ENCODE measurements around the gene LRFN5. TPM values are rescaled to one million over a fixed set of nuclear protein-coding genes. Genes with fewer than 3 reads are reported as not detected.
"Not testable (repeated sequence)": the region's sequence is repeated elsewhere in the genome, so short reads cannot be mapped to it uniquely, and the experiment has no call there.

LRFN5 gene
- total RNA-seq (2022) (not detected in 2 replicates), Bru-seq, nascent RNA (percentile 1 among the genes with signal in this experiment), BruChase-seq, experiment 1, labeled RNA remaining after a 6-hour chase (percentile 1 among the genes with signal in this experiment), BruChase-seq, experiment 2, labeled RNA remaining after a 2-hour chase (not detected)
- long read RNA-seq: 0 reads

DNA sequence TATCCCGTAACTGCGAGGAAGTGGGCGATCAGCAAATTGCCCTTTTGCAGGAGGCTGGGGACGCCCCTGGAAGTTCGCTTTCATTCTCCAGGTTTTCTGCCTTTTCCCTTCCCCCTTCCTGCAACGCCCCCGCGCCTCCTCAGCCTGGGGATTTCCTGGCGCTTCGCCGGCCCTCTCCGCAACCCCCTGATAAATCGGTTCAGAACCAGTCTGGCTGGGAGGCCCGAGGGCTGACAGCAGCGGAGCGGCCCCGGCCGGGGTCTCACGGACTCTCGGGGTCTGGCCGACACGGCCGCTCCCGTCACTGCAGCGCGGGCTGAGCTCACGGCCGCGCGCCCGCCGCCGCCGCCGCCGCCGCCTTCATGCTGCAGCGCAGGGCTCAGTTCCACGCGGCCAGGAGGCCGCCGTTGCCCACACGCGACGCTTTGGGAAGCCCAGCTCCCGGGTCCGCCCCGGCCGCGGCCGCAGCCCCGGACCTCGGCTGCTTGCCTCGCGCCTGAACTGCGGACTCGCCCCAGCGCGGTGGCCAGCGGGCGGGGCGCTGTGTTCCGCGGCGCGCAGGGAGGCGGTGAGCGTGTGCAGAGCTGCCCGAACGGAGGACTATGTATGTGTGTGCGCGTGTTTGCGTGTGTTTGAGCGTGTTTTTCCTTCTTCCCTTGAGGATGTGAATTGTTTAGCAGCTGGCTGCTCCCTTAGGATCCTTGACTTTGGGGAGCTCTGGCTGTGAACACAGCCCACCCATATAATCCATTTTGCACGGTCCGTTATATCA lies at the start of gene LRFN5:
Gene LRFN5, plus strand, starts transcription at position 345 of the 772 bp plus-strand sequence.
- H3K36me3 Mint-ChIP-seq (ENCODE audit: insufficient read depth, unreplicated experiment): no peaks in the 10 kb centered on the region
- no TSS peak for BruUV-seq (replicated peaks)
- H3K27ac Mint-ChIP-seq (ENCODE audit: low read depth, unreplicated experiment): no peak within 1 kb of the TSS
- H3K4me1 Mint-ChIP-seq (ENCODE audit: insufficient read depth, unreplicated experiment): no peaks in the 10 kb centered on the region
- no peak for DNase-seq (ENCODE audit: unreplicated experiment)
- no peak within 1 kb of the TSS for H3K4me3 Mint-ChIP-seq (ENCODE audit: unreplicated experiment)
- CTCF ChIA-PET: no interaction called here
- peaks cover 91% of the 10 kb centered on the region for H3K27me3 Mint-ChIP-seq (ENCODE audit: insufficient read depth, unreplicated experiment)
- POLR2A ChIA-PET: no interaction called here
- intact Hi-C loops (cut with micrococcal nuclease): no loop called here
- TF ChIP-seq, protein P1, sequence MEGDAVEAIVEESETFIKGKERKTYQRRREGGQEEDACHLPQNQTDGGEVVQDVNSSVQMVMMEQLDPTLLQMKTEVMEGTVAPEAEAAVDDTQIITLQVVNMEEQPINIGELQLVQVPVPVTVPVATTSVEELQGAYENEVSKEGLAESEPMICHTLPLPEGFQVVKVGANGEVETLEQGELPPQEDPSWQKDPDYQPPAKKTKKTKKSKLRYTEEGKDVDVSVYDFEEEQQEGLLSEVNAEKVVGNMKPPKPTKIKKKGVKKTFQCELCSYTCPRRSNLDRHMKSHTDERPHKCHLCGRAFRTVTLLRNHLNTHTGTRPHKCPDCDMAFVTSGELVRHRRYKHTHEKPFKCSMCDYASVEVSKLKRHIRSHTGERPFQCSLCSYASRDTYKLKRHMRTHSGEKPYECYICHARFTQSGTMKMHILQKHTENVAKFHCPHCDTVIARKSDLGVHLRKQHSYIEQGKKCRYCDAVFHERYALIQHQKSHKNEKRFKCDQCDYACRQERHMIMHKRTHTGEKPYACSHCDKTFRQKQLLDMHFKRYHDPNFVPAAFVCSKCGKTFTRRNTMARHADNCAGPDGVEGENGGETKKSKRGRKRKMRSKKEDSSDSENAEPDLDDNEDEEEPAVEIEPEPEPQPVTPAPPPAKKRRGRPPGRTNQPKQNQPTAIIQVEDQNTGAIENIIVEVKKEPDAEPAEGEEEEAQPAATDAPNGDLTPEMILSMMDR (IDR thresholded peaks at IDR 0.05; ENCODE audit: unreplicated experiment): no peak
- no peaks in the 10 kb centered on the region for H3K9me3 Mint-ChIP-seq (ENCODE audit: unreplicated experiment)

DNA sequence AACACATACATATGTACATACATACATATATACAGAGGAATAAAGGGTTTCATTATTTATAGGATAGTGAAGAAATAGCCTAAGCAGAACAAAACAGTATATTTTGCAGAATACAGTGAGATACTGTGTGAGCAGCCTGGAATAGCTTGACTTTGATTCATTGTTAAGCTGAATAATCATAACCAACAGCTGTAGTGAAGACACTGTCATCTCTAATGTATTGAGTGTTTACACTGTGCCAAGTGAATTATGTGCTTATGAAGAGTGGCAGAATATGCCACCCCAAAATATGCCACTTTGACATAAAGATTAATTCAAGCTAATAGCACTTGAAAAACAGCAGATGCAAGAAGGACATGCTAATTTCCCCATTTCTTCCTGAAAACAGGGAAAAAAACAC lies 48.2 kb upstream of the LRFN5 start:
- H3K27ac Mint-ChIP-seq (ENCODE audit: low read depth, unreplicated experiment): no peak overlapping the region
- DNase-seq (ENCODE audit: unreplicated experiment): no peak
- H3K4me1 Mint-ChIP-seq (ENCODE audit: insufficient read depth, unreplicated experiment): no peaks in the 10 kb centered on the region
- H3K4me3 Mint-ChIP-seq (ENCODE audit: unreplicated experiment): no peak overlapping the region
- intact Hi-C loops (cut with micrococcal nuclease): no loop called here
- ChIA-PET CTCF (no interaction called here), POLR2A (no interaction called here)
- H3K9me3 Mint-ChIP-seq (ENCODE audit: unreplicated experiment): no peaks in the 10 kb centered on the region
- TF ChIP-seq, protein P1 (IDR thresholded peaks at IDR 0.05; ENCODE audit: unreplicated experiment): no peak
- H3K27me3 Mint-ChIP-seq (ENCODE audit: insufficient read depth, unreplicated experiment): peaks cover 32% of the 10 kb centered on the region
- no TSS peak for BruUV-seq (replicated peaks)
- no peaks in the 10 kb centered on the region for H3K36me3 Mint-ChIP-seq (ENCODE audit: insufficient read depth, unreplicated experiment)

DNA sequence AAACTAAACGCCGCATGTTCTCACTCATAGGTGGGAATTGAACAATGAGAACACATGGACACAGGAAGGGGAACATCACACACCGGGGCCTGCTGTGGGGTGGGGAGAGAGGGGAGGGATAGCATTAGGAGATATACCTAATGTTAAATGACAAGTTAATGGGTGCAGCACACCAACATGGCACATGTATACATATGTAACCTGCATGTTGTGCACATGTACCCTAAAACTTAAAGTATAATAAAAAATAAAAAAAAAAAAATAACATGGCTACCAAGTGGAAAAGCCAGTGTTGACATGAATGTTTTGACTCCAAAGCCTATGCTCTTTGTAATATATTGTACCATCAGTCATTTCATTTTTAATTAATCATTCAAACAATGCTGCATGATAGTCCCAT lies 39.8 kb upstream of the LRFN5 start:
- H3K4me1 Mint-ChIP-seq (ENCODE audit: insufficient read depth, unreplicated experiment); H3K27ac Mint-ChIP-seq (ENCODE audit: low read depth, unreplicated experiment); DNase-seq (ENCODE audit: unreplicated experiment); H3K9me3 Mint-ChIP-seq (ENCODE audit: unreplicated experiment); CTCF ChIA-PET; H3K36me3 Mint-ChIP-seq (ENCODE audit: insufficient read depth, unreplicated experiment); H3K4me3 Mint-ChIP-seq (ENCODE audit: unreplicated experiment); intact Hi-C loops (cut with micrococcal nuclease); BruUV-seq (replicated peaks): not testable (repeated sequence)
- POLR2A ChIA-PET: interaction anchor here (0.7 kb wide), 1 partner anchor 18 kb away, joined by 3 read pairs; no protein-coding TSS in a partner anchor
- peaks cover 20% of the 10 kb centered on the region for H3K27me3 Mint-ChIP-seq (ENCODE audit: insufficient read depth, unreplicated experiment)

DNA sequence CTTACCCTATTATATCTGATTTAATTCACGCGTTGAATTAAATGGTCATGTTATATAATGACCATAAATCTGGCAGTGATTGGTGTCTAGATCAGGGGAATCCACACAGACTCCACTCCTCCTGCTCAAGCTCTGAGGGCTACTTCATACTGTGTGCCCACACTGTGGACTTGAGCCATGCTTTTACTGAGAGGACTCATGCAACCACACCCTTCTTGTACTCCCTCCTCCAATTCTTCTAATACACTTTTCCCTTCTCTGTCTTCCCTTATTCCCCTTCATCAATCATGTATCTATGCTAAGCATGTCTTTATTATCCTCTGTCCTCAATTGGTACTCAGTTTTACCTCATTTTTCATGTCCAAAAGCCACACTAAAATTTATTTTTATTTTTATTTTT lies 37.7 kb upstream of the LRFN5 start:
- intact Hi-C loops (cut with micrococcal nuclease): no loop called here
- H3K9me3 Mint-ChIP-seq (ENCODE audit: unreplicated experiment): peaks cover 8% of the 10 kb centered on the region
- peaks cover 34% of the 10 kb centered on the region for H3K27me3 Mint-ChIP-seq (ENCODE audit: insufficient read depth, unreplicated experiment)
- TF ChIP-seq, protein P1 (IDR thresholded peaks at IDR 0.05; ENCODE audit: unreplicated experiment): no peak
- ChIA-PET CTCF (no interaction called here), POLR2A (no interaction called here)
- no peaks in the 10 kb centered on the region for H3K36me3 Mint-ChIP-seq (ENCODE audit: insufficient read depth, unreplicated experiment)
- BruUV-seq (replicated peaks): no TSS peak
- no peaks in the 10 kb centered on the region for H3K4me1 Mint-ChIP-seq (ENCODE audit: insufficient read depth, unreplicated experiment)
- H3K27ac Mint-ChIP-seq (ENCODE audit: low read depth, unreplicated experiment): no peak overlapping the region
- DNase-seq (ENCODE audit: unreplicated experiment): no peak
- H3K4me3 Mint-ChIP-seq (ENCODE audit: unreplicated experiment): no peak overlapping the region

All from MCF 10A (cell line).